Skin epidermis (tissue), 12 donors: ENCODE results near the gene UBE2D2.
"Not testable (repeated sequence)": the region's sequence is repeated elsewhere in the genome, so short reads cannot be mapped to it uniquely, and the experiment has no call there.

Source experiments
- H3K27ac ChIP-seq, 21 experiments: fragments of 200-600 bp; sonication (generic) in 11 of 21; one replicate each; pipeline ENCODE4 v1.5.0; 2020; ENCODE audit warnings: mild to moderate bottlenecking in 3 of 21, inconsistent platforms in 2 of 21, moderate library complexity in 2 of 21
- H3K4me3 ChIP-seq, 7 experiments: fragments of 200-600 bp; sonication (generic) in 2 of 7; one replicate each; pipeline ENCODE4 v1.5.0; 2020; ENCODE audit warnings: inconsistent platforms in 2 of 7, mild to moderate bottlenecking in 2 of 7, moderate library complexity in 1 of 7

UBE2D2 gene

GRCh38 chr5:139560752-139561654 lies at the start of gene UBE2D2:
TSS of gene UBE2D2 (plus strand) at chr5:139561339. CDS start at chr5:139561792, 453 bp downstream.
- peak within 1 kb of the TSS; percentile 76 to 98 (median 96) for H3K4me3 ChIP-seq
- peak within 1 kb of the TSS; percentile 88 to 100 (median 96) for H3K27ac ChIP-seq

- Histone ChIP-seq H3K4me3 (no peak overlapping the region), H3K27ac (peak overlapping the region in 1 of 21 experiments; percentile 16)
Observed at GRCh38 chr5:139512786-139513390, 48.3 kb upstream of the UBE2D2 start.

- H3K27ac ChIP-seq, result peak overlapping the region in 1 of 21 experiments; percentile 16
- not testable (repeated sequence) for H3K4me3 ChIP-seq
Observed at GRCh38 chr5:139513434-139513833, 47.7 kb upstream of the UBE2D2 start.

DNA sequence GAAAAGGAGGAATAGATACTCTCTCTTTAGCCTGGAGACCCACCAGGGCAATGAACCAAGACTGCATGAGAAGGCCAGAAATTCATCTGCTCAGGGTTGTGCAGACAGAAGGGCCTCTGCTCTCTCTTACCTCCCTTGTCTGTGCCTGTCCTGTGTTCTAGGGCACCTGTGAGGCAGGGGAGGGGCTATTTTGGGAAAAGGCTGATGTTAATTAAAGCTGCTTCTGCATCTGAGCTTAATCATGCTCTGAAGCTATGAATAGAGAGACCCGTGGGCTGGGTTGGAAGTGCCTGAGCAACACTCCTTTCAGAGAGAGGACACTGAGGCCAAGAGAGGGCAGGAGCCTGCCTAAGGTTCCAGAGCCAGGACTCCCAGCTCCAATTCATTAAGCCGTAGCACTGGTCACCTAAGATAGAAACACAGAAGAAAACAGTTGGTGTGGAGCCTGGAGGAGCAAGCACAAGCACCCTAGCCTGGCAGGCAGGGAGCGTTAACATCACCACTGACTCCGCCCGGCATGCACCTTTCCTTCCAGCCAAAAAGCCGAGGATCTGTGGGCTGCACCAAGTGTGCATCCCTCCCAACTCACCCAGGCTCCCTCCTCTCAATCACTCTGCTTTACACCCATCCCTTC lies 47.2 kb upstream of the UBE2D2 start:
- H3K4me3 ChIP-seq, result no peak overlapping the region

GRCh38 chr5:139514486-139514856 lies 46.7 kb upstream of the UBE2D2 start:
- Histone ChIP-seq H3K27ac (no peak overlapping the region), H3K4me3 (no peak overlapping the region)

More for the DNA sequence above, 47.2 kb upstream of the UBE2D2 start:
- no peak overlapping the region for H3K27ac ChIP-seq

- H3K27ac ChIP-seq, result peak overlapping the region; percentile 26 to 93 (median 86)
Observed at GRCh38 chr5:139517683-139518564, 43.2 kb upstream of the UBE2D2 start.

DNA sequence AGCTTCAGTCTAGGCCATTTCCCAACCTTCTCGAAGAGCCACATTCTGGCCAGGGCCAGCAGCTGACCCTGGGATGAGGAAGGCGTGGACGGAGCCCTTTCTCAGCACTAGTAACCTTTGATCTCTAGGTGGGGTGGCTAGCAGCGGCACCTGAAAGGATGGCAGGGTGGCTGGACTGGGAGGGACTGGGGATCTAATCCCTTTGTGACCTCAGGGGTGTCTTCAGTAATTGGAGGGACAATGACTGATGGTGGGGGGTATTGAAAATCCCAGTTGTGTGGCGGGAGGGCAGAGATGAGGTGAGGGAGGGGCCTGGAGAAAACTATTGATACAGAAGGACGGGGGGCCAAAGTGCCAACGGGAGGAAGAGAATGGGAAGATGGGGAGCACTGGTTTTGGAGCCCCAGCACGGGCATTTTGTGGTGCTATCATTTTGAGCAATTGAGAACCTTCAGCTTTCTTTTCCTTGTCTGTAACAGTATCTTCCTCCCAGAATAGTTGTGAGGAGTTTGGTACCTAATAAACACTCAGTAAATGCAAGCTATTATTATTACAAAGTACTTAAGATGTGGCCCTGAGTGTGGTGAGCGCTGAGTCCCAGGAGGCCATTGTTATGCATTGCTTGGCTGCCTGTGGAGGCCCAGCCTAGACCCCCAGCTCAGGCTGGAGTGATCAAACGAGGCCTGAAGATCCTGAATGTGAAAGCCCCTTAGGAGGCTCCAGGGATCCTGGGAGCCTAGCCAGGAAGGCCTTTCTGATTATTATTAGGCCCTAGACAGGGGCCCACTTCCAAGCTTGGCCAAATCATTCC lies 37.3 kb upstream of the UBE2D2 start:
- Histone ChIP-seq H3K4me3 (no peak overlapping the region), H3K27ac (no peak overlapping the region)

More at GRCh38 chr5:139517683-139518564, 43.2 kb upstream of the UBE2D2 start:
- peak overlapping the region; percentile 19 to 62 (median 46) for H3K4me3 ChIP-seq

DNA sequence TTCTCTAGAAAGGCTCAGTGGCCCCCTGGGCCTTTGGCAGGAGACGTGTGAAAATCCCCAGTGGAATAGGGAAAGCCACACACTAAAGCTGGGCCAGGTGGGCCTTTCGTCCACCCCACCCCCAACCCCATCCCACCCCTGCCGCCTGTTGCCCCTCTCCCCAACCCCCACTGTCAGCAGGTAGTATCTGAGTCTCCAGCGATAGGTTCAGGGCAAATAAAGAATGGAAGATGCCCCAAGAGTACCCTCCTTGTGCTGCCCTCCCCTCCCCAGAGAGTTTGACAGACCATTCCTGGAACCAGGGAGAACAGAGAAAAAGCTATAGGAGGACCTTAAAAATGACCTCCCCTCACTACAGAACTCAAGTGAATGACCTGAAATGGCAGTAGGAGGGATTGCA lies 36.7 kb upstream of the UBE2D2 start:
- no peak overlapping the region for H3K27ac ChIP-seq
- no peak overlapping the region for H3K4me3 ChIP-seq

DNA sequence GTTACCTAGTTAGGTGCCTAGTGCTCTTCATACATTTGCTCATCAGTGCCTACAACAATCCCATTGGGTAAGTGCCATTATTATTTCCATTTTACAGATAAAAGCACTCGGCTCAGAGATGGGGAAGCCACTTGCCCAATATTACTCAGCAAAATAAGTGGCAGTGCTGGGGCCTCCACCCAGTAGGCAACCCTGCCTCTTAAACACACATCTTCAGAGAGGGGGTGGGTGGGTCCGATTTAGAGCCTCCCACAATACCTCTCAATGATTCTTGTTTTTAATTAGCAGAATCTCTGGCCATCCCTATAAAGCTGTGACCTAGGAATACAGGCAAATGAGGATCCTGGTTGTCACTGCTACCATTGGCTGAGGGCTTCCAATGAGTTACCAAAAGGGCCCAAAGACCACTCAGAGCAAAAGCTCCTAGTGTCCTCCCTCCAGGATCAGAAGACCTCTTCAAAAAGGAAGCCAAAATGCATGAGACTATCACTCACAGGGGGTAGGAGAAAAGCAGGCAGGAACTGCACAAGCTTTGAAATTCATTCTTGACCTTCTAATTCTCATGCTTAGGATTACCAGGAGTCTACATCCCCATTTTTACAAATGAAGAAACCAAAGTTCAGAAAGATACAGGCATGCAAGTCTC lies 36.1 kb upstream of the UBE2D2 start:
- Histone ChIP-seq H3K4me3 (no peak overlapping the region), H3K27ac (no peak overlapping the region)

DNA sequence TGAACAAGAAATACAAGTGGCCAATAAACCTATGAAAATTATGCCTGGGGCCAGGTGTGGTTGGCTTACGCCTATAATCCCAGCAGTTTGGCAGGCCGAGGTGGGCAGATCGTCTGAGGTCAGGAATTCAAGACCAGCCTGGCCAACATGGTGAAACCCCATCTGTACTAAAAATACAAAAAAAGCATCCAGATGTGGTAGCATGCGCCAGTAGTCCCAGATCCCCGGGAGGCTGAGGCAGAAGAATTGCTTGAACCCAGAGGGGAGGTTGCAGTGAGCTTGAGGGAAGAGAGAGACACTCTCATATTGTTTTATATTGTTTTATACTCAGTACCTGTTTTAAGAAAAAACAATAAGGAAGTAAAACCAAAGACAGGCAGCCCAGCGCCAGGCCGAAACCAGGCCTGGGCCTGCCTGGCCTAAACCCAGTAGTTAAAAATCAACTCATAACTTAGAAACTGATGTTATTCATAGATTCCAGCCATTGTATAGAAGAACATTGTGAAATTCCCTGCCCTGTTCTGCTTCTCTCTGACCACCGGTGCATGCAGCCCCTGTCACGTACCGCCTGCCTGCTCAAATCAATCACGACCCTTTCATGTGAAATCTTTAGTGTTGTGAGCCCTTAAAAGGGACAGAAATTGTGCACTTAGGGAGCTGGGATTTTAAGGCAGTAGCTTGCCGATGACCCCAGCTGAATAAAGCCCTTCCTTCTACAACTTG lies 35.4 kb upstream of the UBE2D2 start:
- not testable (repeated sequence) for H3K4me3 ChIP-seq, H3K27ac ChIP-seq

- H3K27ac ChIP-seq, H3K4me3 ChIP-seq: not testable (repeated sequence)
Observed at GRCh38 chr5:139526309-139527089, 34.6 kb upstream of the UBE2D2 start.

GRCh38 chr5:139527090-139527470 lies 34.1 kb upstream of the UBE2D2 start:
- H3K27ac ChIP-seq, result not testable (repeated sequence)

GRCh38 chr5:139527896-139528467 lies 33.2 kb upstream of the UBE2D2 start:
- H3K4me3 ChIP-seq, H3K27ac ChIP-seq: not testable (repeated sequence)

More at GRCh38 chr5:139527090-139527470, 34.1 kb upstream of the UBE2D2 start:
- not testable (repeated sequence) for H3K4me3 ChIP-seq

- H3K27ac ChIP-seq, H3K4me3 ChIP-seq: not testable (repeated sequence)
Observed at GRCh38 chr5:139528695-139529094, 32.4 kb upstream of the UBE2D2 start.

GRCh38 chr5:139530079-139530478 lies 31.1 kb upstream of the UBE2D2 start:
- H3K4me3 ChIP-seq, H3K27ac ChIP-seq: not testable (repeated sequence)

DNA sequence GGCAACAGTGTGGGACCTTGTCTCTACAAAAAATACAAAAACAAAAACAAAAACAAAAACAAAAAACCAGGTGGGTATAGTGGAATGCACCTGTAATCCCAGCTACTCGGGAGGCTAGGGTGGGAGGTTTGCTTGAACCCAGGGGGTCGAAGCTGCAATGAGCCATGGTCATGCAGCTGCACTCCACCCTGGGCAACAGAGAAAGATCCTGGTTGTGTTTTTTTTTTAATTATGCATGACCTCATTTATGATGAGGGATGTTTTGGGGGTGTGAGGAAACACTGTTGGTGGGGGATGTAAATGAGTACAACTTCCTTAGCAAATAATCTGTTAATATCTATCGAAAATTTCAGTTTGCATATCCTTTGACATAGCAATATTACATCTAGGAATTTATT lies 29.4 kb upstream of the UBE2D2 start:
- Histone ChIP-seq H3K4me3 (no peak overlapping the region), H3K27ac (no peak overlapping the region)
